Measurements from ENCODE around the gene SCFD2.

- TF ChIP-seq CTCF (IDR thresholded peaks at IDR 0.05; ENCODE audit: insufficient read depth, low read length) (no peak), GABPA (IDR thresholded peaks at IDR 0.05; ENCODE audit: low read depth) (no peak), SPI1 (IDR thresholded peaks at IDR 0.05; ENCODE audit: borderline replicate concordance, low read depth) (no peak), POLR2AphosphoS5 (IDR thresholded peaks at IDR 0.05; ENCODE audit: low read depth) (no peak)
- TF ChIP-seq, protein P1, sequence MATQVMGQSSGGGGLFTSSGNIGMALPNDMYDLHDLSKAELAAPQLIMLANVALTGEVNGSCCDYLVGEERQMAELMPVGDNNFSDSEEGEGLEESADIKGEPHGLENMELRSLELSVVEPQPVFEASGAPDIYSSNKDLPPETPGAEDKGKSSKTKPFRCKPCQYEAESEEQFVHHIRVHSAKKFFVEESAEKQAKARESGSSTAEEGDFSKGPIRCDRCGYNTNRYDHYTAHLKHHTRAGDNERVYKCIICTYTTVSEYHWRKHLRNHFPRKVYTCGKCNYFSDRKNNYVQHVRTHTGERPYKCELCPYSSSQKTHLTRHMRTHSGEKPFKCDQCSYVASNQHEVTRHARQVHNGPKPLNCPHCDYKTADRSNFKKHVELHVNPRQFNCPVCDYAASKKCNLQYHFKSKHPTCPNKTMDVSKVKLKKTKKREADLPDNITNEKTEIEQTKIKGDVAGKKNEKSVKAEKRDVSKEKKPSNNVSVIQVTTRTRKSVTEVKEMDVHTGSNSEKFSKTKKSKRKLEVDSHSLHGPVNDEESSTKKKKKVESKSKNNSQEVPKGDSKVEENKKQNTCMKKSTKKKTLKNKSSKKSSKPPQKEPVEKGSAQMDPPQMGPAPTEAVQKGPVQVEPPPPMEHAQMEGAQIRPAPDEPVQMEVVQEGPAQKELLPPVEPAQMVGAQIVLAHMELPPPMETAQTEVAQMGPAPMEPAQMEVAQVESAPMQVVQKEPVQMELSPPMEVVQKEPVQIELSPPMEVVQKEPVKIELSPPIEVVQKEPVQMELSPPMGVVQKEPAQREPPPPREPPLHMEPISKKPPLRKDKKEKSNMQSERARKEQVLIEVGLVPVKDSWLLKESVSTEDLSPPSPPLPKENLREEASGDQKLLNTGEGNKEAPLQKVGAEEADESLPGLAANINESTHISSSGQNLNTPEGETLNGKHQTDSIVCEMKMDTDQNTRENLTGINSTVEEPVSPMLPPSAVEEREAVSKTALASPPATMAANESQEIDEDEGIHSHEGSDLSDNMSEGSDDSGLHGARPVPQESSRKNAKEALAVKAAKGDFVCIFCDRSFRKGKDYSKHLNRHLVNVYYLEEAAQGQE (IDR thresholded peaks at IDR 0.05; ENCODE audit: insufficient replicate concordance, low read depth): no peak
These were observed 169.8 kb downstream of the SCFD2 start for GRCh38 chr4:53195815-53196661.

All from HL-60 (cell line).